Esophagus muscularis mucosa (tissue), 4 donors: ENCODE results near the gene CCDC92. TPM values are rescaled to one million over a fixed set of nuclear protein-coding genes. Genes with fewer than 3 reads are reported as not detected.

Experiments used
- DNase-seq: peaks from one replicate; pipeline ENCODE4 v3.0.0-alpha.2; 2017; ENCODE audit errors: extremely low spot score
- H3K27ac ChIP-seq, 4 donors: fragments of 200-600 bp; sonication (generic); replicated peaks in 1 of 4; 1 replicate in 3 of 4; 2 replicates in 1 of 4; pipeline ENCODE4 v1.5.1; 2016 to 2019; ENCODE audit warnings: mild to moderate bottlenecking in 1 of 4
- H3K27me3 ChIP-seq, 4 donors: fragments of 200-600 bp; sonication (generic); one replicate each; pipeline versions ENCODE4 v1.5.1 to v1.6.0; 2016 to 2019
- H3K36me3 ChIP-seq, 4 donors: fragments of 200-600 bp; sonication (generic); one replicate each; pipeline ENCODE4 v1.5.1; 2016 to 2019
- H3K4me1 ChIP-seq, 4 donors: fragments of 200-600 bp; sonication (generic); one replicate each; pipeline ENCODE4 v1.5.1; 2016 to 2019
- H3K4me3 ChIP-seq, 4 donors: fragments of 200-600 bp; sonication (generic); 1 replicate in 2 of 4; 2 replicates in 2 of 4; pipeline ENCODE4 v1.5.1; 2016 to 2019; ENCODE audit warnings: mild to moderate bottlenecking in 4 of 4, moderate library complexity in 1 of 4
- H3K9me3 ChIP-seq, 4 donors: fragments of 200-600 bp; sonication (generic); 1 replicate in 3 of 4; 2 replicates in 1 of 4; pipeline ENCODE4 v1.5.1; 2016 to 2019
- EP300 ChIP-seq: sonication (generic); formaldehyde crosslinking; IDR thresholded peaks from one replicate; pipeline ENCODE4 v1.6.1; 2017; ENCODE audit warnings: antibody characterized with exemption
- POLR2A ChIP-seq: fragments of 450-650 bp; IDR thresholded peaks from one replicate; pipeline ENCODE4 v1.6.1; 2017; ENCODE audit warnings: antibody characterized with exemption, moderate library complexity, mild to moderate bottlenecking, low read depth
- POLR2AphosphoS5 ChIP-seq, 2 donors: sonication (generic); formaldehyde crosslinking; IDR thresholded peaks; one replicate each; pipeline ENCODE4 v1.6.1; 2017; ENCODE audit warnings: antibody characterized with exemption in 2 of 2
- WGBS: methylation state at CpG from one replicate; pipeline ENCODE4 v1.1.5; 2018; 5-methylcytosine and 5-hydroxymethylcytosine counted together
- intact Hi-C: fragments of 100-400 bp; cut with DNase I; formaldehyde crosslinking; loops from one replicate; pipeline ENCODE4 v1.15.1; 2023
- total RNA-seq, 4 donors: library from RNA; depleted of rRNA; stranded (reverse); fragments of >200 nt; gene quantifications; one replicate each; pipeline versions ENCODE4 v1.1.0 to v1.2.1, GENCODE V29; 2016
- TF ChIP-seq, protein P1 (sequence below), 3 experiments: fragments of 200-600 bp in 2 of 3; fragments of 450-650 bp in 1 of 3; sonication (generic) in 2 of 3; IDR thresholded peaks; one replicate each; pipeline ENCODE4 v1.5.1; 2017 to 2019; ENCODE audit warnings: antibody characterized with exemption in 3 of 3, mild to moderate bottlenecking in 2 of 3, moderate library complexity in 1 of 3

Gene CCDC92
- total RNA-seq, 4 donors from 2014 or later: 42.2 to 66.3 (median 54.1) TPM

DNA sequence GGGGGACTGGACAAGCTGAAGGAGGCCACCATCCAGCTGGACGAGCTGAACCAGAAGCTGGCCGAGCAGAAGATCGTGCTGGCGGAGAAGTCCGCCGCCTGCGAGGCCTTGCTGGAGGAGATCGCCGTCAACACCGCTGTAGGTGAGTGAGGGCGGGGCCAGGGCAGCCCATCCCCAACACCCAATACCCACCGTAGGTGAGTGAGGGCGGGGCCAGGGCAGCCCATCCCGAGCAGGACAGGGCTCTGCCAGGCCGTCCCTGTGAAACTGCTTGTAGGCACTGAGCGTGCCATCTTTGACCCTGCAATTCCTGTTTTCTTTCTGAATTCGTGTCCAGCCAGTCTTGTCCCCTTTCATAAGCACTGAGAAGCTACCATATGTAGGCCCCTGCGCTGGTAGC, 74.0 kb downstream of the CCDC92 start:
- DNase-seq: no peak
- intact Hi-C loops: no loop called here
- WGBS: 90% methylated on average over 15 of the region's 18 CpGs

DNA sequence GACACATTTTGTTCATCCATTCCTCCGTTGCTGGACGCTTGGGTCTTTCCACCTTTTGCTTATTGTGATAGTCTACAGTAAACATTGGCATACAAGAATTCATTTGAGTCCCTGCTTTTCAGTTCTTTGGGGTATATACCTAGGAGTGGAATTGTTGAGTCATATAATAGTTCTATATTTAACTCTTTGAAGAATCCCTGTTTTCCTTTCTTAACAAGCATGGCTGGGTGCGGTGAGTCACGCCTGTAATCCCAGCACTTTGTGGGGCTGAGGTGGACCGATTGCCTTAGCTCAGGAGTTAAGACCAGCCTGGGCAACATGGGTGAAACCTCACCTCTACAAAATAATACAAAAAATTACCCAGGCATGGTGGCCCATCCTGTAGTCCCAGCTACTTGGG, 75.4 kb downstream of the CCDC92 start:
- Histone ChIP-seq H3K9me3 (no peaks in the 10 kb centered on the region), H3K27me3 (peaks cover 0 to 48% (median 0%) of the 10 kb centered on the region in 4 donors), H3K36me3 (no peaks in the 10 kb centered on the region), H3K4me1 (no peaks in the 10 kb centered on the region), H3K27ac (no peak overlapping the region), H3K4me3 (no peak overlapping the region)
- intact Hi-C loops: no loop called here
- no peak for DNase-seq
- 88% methylated on average over 5 of the region's 5 CpGs for WGBS
- TF ChIP-seq POLR2AphosphoS5 (IDR thresholded peaks at IDR 0.05) (no peak), EP300 (no peak), POLR2A (no peak)
- TF ChIP-seq, protein P1, sequence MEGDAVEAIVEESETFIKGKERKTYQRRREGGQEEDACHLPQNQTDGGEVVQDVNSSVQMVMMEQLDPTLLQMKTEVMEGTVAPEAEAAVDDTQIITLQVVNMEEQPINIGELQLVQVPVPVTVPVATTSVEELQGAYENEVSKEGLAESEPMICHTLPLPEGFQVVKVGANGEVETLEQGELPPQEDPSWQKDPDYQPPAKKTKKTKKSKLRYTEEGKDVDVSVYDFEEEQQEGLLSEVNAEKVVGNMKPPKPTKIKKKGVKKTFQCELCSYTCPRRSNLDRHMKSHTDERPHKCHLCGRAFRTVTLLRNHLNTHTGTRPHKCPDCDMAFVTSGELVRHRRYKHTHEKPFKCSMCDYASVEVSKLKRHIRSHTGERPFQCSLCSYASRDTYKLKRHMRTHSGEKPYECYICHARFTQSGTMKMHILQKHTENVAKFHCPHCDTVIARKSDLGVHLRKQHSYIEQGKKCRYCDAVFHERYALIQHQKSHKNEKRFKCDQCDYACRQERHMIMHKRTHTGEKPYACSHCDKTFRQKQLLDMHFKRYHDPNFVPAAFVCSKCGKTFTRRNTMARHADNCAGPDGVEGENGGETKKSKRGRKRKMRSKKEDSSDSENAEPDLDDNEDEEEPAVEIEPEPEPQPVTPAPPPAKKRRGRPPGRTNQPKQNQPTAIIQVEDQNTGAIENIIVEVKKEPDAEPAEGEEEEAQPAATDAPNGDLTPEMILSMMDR (IDR thresholded peaks at IDR 0.05): no peak

More for the DNA sequence above, 74.0 kb downstream of the CCDC92 start:
- H3K27ac ChIP-seq: no peak overlapping the region
- H3K4me1 ChIP-seq: no peaks in the 10 kb centered on the region
- no peaks in the 10 kb centered on the region for H3K9me3 ChIP-seq
- TF ChIP-seq POLR2A (no peak), POLR2AphosphoS5 (IDR thresholded peaks at IDR 0.05) (no peak), EP300 (no peak)
- TF ChIP-seq, protein P1 (IDR thresholded peaks at IDR 0.05): no peak
- H3K4me3 ChIP-seq: no peak overlapping the region
- H3K27me3 ChIP-seq: peaks cover 0 to 52% (median 0%) of the 10 kb centered on the region in 4 donors
- no peaks in the 10 kb centered on the region for H3K36me3 ChIP-seq

DNA sequence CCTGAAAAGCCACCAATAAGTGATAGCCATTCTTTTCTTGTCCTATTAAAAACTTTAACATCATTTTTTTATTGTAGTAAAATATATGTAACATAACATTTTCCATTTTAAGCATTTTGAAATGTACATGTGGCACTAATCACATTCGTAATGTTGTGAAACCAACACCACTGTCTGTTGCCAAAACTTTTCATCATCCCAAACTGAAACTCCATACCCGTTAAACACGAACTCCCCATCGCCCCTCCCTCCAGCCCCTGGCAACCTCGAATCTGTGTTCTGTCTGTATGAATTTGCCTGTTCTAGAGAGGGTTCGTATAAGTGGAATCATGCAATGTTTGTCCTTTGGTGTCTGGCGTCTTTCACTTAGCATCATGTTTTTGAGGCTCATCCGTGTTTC, 75.9 kb downstream of the CCDC92 start:
- Histone ChIP-seq H3K4me3 (no peak overlapping the region), H3K36me3 (no peaks in the 10 kb centered on the region), H3K27ac (no peak overlapping the region), H3K27me3 (peaks cover 0 to 48% (median 0%) of the 10 kb centered on the region in 4 donors), H3K9me3 (no peaks in the 10 kb centered on the region), H3K4me1 (no peaks in the 10 kb centered on the region)
- TF ChIP-seq POLR2A (no peak), EP300 (no peak), POLR2AphosphoS5 (IDR thresholded peaks at IDR 0.05) (no peak)
- TF ChIP-seq, protein P1 (IDR thresholded peaks at IDR 0.05): no peak
- WGBS: 69% methylated on average over 8 of the region's 8 CpGs
- intact Hi-C loops: no loop called here
- no peak for DNase-seq

DNA sequence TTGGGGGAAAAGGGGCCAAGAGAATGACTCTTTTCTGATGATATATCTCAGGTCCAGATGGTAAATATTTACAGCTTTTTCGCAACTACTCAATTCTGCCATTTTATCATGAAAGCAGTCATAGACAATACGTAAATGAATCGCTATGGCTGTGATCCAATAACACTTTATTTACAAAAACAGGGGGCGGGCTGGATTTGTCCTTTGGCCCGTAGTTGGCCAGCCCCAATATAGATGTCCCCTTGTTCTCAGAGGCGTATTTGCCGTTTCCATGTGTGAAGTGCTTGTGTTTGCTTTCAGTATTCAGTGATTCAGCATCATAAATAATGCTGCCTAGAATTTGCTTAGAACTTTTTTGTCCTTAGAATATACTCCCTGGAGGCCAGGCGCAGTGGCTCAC, 77.2 kb downstream of the CCDC92 start:
- Histone ChIP-seq H3K27ac (no peak overlapping the region), H3K27me3 (peaks cover 0 to 41% (median 0%) of the 10 kb centered on the region in 4 donors), H3K4me3 (no peak overlapping the region), H3K4me1 (no peaks in the 10 kb centered on the region), H3K36me3 (no peaks in the 10 kb centered on the region), H3K9me3 (no peaks in the 10 kb centered on the region)
- DNase-seq: no peak
- 84% methylated on average over 8 of the region's 8 CpGs for WGBS
- intact Hi-C loops: no loop called here
- TF ChIP-seq POLR2A (no peak), POLR2AphosphoS5 (IDR thresholded peaks at IDR 0.05) (no peak), EP300 (no peak)
- TF ChIP-seq, protein P1 (IDR thresholded peaks at IDR 0.05): no peak

DNA sequence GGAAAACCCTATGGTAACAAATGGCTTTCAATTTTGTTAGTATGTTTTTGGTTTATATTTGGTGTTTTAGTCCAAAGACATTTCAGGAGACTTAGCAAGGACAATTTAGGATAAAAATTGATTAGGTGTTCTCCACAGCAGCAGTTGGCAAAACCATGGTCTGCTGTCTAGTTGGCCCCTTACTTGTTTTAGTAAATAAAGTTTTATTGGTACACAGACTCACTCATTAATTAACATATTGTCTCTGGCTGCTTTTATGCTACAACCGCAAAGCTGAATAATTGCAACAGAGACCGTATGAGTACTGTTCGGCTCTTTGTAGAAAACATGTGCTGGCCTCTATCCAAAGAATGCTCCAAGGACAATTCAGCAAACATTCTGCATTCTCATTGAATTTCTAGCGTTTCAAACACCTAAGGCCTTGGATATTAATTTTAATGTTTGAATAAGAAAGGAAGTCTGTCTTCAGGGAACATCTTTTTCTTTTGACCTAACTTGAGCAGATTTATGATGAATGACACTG, 77.7 kb downstream of the CCDC92 start:
- intact Hi-C loops: no loop called here
- H3K4me3 ChIP-seq: no peak overlapping the region
- WGBS: 70% methylated on average over 4 of the region's 4 CpGs

More for the DNA sequence above, 77.7 kb downstream of the CCDC92 start:
- no peak for DNase-seq
- Histone ChIP-seq H3K27ac (no peak overlapping the region), H3K4me1 (no peaks in the 10 kb centered on the region), H3K27me3 (peaks cover 0 to 35% (median 0%) of the 10 kb centered on the region in 4 donors), H3K9me3 (no peaks in the 10 kb centered on the region), H3K36me3 (no peaks in the 10 kb centered on the region)
- TF ChIP-seq, protein P1 (IDR thresholded peaks at IDR 0.05): no peak
- TF ChIP-seq EP300 (no peak), POLR2A (no peak), POLR2AphosphoS5 (IDR thresholded peaks at IDR 0.05) (no peak)
